IPS-11a (cell line): ENCODE measurements around the gene CCNY.
"Not testable (repeated sequence)": the region's sequence is repeated elsewhere in the genome, so short reads cannot be mapped to it uniquely, and the experiment has no call there.

ENCODE experiments used
- H3K4me3 ChIP-seq: one replicate; pipeline ENCODE4 v1.5.1; 2013; ENCODE audit warnings: low read depth, low read length, control low read depth

The CCNY gene

GRCh38 chr10:35506741-35507140, 170.4 kb downstream of the CCNY start:
- no peak overlapping the region for H3K4me3 ChIP-seq

- no peak overlapping the region for H3K4me3 ChIP-seq
Observed at GRCh38 chr10:35507519-35508109, 171.3 kb downstream of the CCNY start.

GRCh38 chr10:35508647-35509046, 172.3 kb downstream of the CCNY start:
- no peak overlapping the region for H3K4me3 ChIP-seq

GRCh38 chr10:35510891-35511290, 174.6 kb downstream of the CCNY start:
- no peak overlapping the region for H3K4me3 ChIP-seq

- no peak overlapping the region for H3K4me3 ChIP-seq
Observed at GRCh38 chr10:35511647-35512046, 175.3 kb downstream of the CCNY start.

- H3K4me3 ChIP-seq: no peak overlapping the region
Observed at GRCh38 chr10:35516102-35516670, 179.9 kb downstream of the CCNY start.

- no peak overlapping the region for H3K4me3 ChIP-seq
Observed at GRCh38 chr10:35517431-35518181, 181.3 kb downstream of the CCNY start.

- not testable (repeated sequence) for H3K4me3 ChIP-seq
Observed at GRCh38 chr10:35518187-35518586, 181.9 kb downstream of the CCNY start.

GRCh38 chr10:35520996-35521395, 184.7 kb downstream of the CCNY start:
- no peak overlapping the region for H3K4me3 ChIP-seq

- H3K4me3 ChIP-seq: no peak overlapping the region
Observed at GRCh38 chr10:35523670-35524225, 187.4 kb downstream of the CCNY start.

GRCh38 chr10:35526746-35527145, 190.4 kb downstream of the CCNY start:
- no peak overlapping the region for H3K4me3 ChIP-seq

GRCh38 chr10:35532141-35532540, 195.8 kb downstream of the CCNY start:
- no peak overlapping the region for H3K4me3 ChIP-seq

- H3K4me3 ChIP-seq: no peak overlapping the region
Observed at GRCh38 chr10:35533565-35533964, 197.3 kb downstream of the CCNY start.

GRCh38 chr10:35535136-35535535, 198.8 kb downstream of the CCNY start:
- no peak overlapping the region for H3K4me3 ChIP-seq

- H3K4me3 ChIP-seq: no peak overlapping the region
Observed at GRCh38 chr10:35536789-35537188, 200.5 kb downstream of the CCNY start.

- H3K4me3 ChIP-seq: not testable (repeated sequence)
Observed at GRCh38 chr10:35537925-35538324, 201.6 kb downstream of the CCNY start.

GRCh38 chr10:35540296-35541164, 204.2 kb downstream of the CCNY start:
- H3K4me3 ChIP-seq: no peak overlapping the region

GRCh38 chr10:35541720-35542119, 205.4 kb downstream of the CCNY start:
- H3K4me3 ChIP-seq: no peak overlapping the region

GRCh38 chr10:35542303-35542702, 206.0 kb downstream of the CCNY start:
- H3K4me3 ChIP-seq: no peak overlapping the region

- H3K4me3 ChIP-seq: no peak overlapping the region
Observed at GRCh38 chr10:35545079-35545657, 208.9 kb downstream of the CCNY start.
